ENCODE data around the gene TSEN15. TPM values are rescaled to one million over a fixed set of nuclear protein-coding genes. Genes with fewer than 3 reads are reported as not detected.

Gene TSEN15
- total RNA-seq = 46.1 TPM

GRCh38 chr1:184051485-184052193, at the start of gene TSEN15:
Gene TSEN15, plus strand, starts transcription at chr1:184051730. Its CDS starts 26 bp downstream, at chr1:184051756.

Other genes with a start within 250 kb of the TSEN15 start
- gene RGL1, start 246.6 kb upstream of the TSEN15 start, total RNA-seq = 58.3 TPM
- 27.5 TPM for gene COLGALT2, start 14.0 kb upstream of the TSEN15 start, total RNA-seq